ENCODE data around the gene GABBR2.
A peak's percentile ranks its signal among the peaks of the same experiment; 100 is the strongest.

DNA sequence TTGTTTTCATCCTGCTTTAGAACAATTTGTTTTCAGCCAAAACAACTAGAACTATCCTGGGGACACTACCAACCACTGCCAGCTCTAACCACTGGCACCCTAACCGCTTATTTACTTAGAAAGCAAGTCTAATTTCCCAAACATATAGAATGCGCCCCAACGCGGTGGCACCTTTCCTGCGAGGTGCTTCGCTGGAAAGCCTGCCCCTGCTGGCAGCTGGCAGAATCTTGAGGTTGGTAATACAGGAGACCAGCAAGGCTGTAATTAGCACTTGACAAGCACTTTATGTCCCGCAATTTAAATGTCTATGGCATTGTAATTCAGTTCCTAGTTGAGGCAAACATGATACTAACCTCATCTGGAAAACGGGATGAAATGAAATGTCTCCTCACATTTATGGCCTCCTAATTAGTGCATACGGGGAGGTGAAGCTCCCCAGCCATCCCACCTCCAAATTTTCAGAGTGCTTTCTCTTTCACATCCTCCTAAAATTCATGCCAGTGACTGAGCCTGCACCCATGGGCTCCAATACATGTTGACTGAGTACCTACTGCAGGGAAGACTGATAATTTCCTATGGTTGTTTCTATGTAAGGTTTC lies 30.4 kb downstream of the GABBR2 start:
- TF ChIP-seq, protein P1, sequence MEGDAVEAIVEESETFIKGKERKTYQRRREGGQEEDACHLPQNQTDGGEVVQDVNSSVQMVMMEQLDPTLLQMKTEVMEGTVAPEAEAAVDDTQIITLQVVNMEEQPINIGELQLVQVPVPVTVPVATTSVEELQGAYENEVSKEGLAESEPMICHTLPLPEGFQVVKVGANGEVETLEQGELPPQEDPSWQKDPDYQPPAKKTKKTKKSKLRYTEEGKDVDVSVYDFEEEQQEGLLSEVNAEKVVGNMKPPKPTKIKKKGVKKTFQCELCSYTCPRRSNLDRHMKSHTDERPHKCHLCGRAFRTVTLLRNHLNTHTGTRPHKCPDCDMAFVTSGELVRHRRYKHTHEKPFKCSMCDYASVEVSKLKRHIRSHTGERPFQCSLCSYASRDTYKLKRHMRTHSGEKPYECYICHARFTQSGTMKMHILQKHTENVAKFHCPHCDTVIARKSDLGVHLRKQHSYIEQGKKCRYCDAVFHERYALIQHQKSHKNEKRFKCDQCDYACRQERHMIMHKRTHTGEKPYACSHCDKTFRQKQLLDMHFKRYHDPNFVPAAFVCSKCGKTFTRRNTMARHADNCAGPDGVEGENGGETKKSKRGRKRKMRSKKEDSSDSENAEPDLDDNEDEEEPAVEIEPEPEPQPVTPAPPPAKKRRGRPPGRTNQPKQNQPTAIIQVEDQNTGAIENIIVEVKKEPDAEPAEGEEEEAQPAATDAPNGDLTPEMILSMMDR (IDR thresholded peaks at IDR 0.05; ENCODE audit: low read depth, low read length, poor library complexity, severe bottlenecking): peak; percentile 71
- no peak for TF ChIP-seq EZH2phosphoT487 (IDR thresholded peaks at IDR 0.05; ENCODE audit: borderline replicate concordance, low read length)
